Activated CD4-positive, alpha-beta T cell treated with anti-CD3 and anti-CD28 coated beads for 36 hours (primary cell): ENCODE data around the gene COQ8B. TPM values are rescaled to one million over a fixed set of nuclear protein-coding genes. Genes with fewer than 3 reads are reported as not detected.
"Not testable (repeated sequence)": the region's sequence is repeated elsewhere in the genome, so short reads cannot be mapped to it uniquely, and the experiment has no call there.

Source experiments
- ATAC-seq: fragments of 200-7000 bp; cut with Tn5 transposase; one replicate; pipeline ENCODE4 v1.10.0; 2021; ENCODE audit warnings: mild to moderate bottlenecking, moderate library complexity
- CTCF ChIA-PET: fragments of 350-600 bp; sonication (Branson Sonifier 250); formaldehyde crosslinking; loops from one replicate; lab custom pipeline; 2021; ENCODE audit warnings: antibody characterized with exemption; lab: Charles Lee
- POLR2A ChIA-PET: fragments of 350-600 bp; sonication (Branson Sonifier 250); formaldehyde crosslinking; loops from one replicate; lab custom pipeline; 2021; ENCODE audit warnings: antibody characterized with exemption, inconsistent platforms; lab: Charles Lee
- DNase-seq: peaks from one replicate; pipeline ENCODE4 v3.0.0-alpha.2; 2020
- H3K27ac Mint-ChIP-seq: one replicate; pipeline ENCODE4 v1.8.0; 2021; ENCODE audit warnings: mixed read lengths
- H3K27me3 Mint-ChIP-seq: one replicate; pipeline ENCODE4 v1.8.0; 2021; ENCODE audit warnings: mixed read lengths
- H3K36me3 Mint-ChIP-seq: one replicate; pipeline ENCODE4 v1.8.0; 2021; ENCODE audit warnings: low read depth, mixed read lengths
- H3K4me1 Mint-ChIP-seq: one replicate; pipeline ENCODE4 v1.8.0; 2021; ENCODE audit warnings: mixed read lengths
- H3K4me3 Mint-ChIP-seq: one replicate; pipeline ENCODE4 v1.8.0; 2021; ENCODE audit warnings: mild to moderate bottlenecking, moderate library complexity, mixed read lengths
- H3K9me3 Mint-ChIP-seq: one replicate; pipeline ENCODE4 v1.8.0; 2021; ENCODE audit warnings: low read depth, mixed read lengths
- intact Hi-C, 2 experiments: fragments of 100-400 bp; cut with DNase I in 1 of 2; cut with micrococcal nuclease in 1 of 2; formaldehyde crosslinking; loops; one replicate each; pipeline versions ENCODE4 v1.14.2 to v1.15.1; 2022 to 2024; cut with DNase I, micrococcal nuclease
- total RNA-seq, 2 experiments: library from RNA; stranded (reverse); gene quantifications; one replicate each; pipeline ENCODE4 v1.2.3, GENCODE V29; 2021

The COQ8B gene
- total RNA-seq, 2 experiments from 2014 or later = 21.2 to 29.9 TPM

DNA sequence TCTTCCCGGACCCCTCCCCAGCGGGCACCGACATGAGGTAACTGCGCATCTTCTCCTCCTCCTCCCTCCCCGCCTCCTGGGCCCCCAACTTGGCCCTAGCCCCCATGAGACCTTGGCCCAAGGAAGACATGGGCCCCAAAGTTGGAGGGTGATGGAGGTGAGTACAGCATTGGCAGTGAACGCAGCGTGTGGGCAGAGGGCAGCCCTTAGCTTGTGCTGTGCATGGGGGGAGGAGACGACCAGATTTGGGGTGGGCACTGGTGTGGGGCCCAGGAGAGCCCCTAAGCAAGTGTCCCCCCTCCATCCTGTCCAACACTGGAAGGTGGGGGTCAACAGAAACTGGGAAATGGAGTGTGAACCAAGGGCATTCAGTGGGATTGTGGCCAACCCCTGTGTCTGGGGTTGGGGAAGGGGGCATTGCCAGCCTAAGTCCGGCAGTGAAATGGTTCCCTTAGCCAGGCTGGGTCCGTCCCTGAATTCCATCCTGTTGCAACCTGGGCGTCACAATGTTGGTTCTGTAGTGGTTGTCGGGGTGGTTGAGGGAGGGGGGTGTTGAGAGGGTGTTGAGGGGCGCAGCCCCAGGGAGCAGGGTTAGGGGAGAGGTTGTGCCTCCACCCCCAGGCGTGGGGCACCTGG lies 49.8 kb downstream of the COQ8B start:
- no peaks in the 10 kb centered on the region for H3K27me3 Mint-ChIP-seq
- no peak for ATAC-seq
- CTCF ChIA-PET = interaction anchor here (0.7 kb wide), 1 partner anchor 118 kb away, joined by 6 read pairs; no protein-coding TSS in a partner anchor

DNA sequence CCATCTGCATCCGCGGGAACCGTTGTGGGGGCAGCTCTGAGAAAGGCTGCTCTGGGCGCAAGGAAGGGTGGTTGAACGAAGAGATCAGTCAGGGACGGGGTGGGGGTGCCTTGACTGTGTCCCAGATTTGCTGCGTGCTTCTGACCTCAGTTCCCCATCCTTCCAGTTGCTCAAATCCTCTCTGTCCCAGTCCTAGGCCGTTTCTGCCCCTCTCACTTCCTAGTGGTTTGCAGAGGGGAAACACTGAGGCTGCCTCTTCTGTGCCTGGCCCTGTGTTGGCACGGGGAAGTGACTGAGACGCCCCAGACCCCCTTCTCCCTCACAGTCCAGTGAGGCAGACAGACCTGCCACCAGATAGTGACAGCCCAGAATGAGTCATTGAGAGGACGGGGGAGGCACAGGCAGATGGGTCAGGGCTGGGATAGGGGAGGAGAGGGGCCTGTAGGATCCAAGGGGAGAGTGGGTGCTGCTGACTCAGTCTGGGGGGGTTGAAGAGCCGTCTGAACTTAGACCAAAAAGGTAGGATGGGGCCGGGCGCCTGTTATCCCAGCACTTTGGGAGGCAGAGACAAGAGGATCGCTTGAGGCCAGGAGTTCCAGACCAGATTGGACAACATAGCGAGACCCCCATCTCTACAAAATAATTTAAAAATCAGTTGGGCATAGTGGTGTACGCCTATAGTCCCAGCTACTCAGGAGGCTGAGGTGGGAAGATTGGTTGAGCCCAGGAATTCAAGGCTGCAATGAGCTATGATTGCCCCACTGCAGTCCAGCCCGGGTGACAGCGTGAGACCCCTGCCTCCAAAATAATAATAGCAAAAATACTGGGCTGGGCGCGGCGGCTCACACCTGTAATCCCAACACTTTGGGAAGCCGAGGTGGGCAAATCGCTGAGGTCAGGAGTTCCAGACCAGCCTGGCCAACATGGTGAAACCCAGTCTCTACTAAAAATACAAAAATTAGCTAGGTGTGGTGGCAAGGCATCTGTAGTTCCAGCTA lies 52.7 kb downstream of the COQ8B start:
- ChIA-PET POLR2A (interaction anchor here (0.7 to 1.0 kb wide), 2 partner anchors 79 to 86 kb away, joined by 4 read pairs; partner anchors contain the start of genes ACTMAP and SNRPA), CTCF (interaction anchor here (0.5 to 6.4 kb wide), 22 partner anchors 29 to 831 kb away, joined by 3 to 50 read pairs (median 3); partner anchors contain the start of genes ACTMAP and EGLN2)
- H3K4me3 Mint-ChIP-seq = peak overlapping the region; percentile 66
- peak; percentile 20 for ATAC-seq
- peaks cover 13% of the 10 kb centered on the region for H3K36me3 Mint-ChIP-seq
- peaks cover 19% of the 10 kb centered on the region for H3K4me1 Mint-ChIP-seq
- intact Hi-C loops = loop anchor here (1.0 to 10.0 kb wide), 12 partner anchors 26 to 481 kb away; partner anchors contain the start of genes ACTMAP (in 2 of the 2), NUMBL (in 2 of the 2), COQ8B (in 1 of the 2) and ITPKC (in 1 of the 2)
- H3K9me3 Mint-ChIP-seq = peaks cover 2% of the 10 kb centered on the region
- no peaks in the 10 kb centered on the region for H3K27me3 Mint-ChIP-seq
- H3K27ac Mint-ChIP-seq = peak overlapping the region; percentile 77
- peak; percentile 46 for DNase-seq

More for the DNA sequence above, 49.8 kb downstream of the COQ8B start:
- no peak overlapping the region for H3K4me3 Mint-ChIP-seq
- DNase-seq = no peak
- H3K4me1 Mint-ChIP-seq = peaks cover 19% of the 10 kb centered on the region
- peaks cover 4% of the 10 kb centered on the region for H3K9me3 Mint-ChIP-seq
- intact Hi-C loops = loop anchor here in 1 of 2 experiments (10.0 kb wide), 1 partner anchor 478 kb away; no protein-coding TSS in a partner anchor
- no peak overlapping the region for H3K27ac Mint-ChIP-seq
- POLR2A ChIA-PET = no interaction called here
- H3K36me3 Mint-ChIP-seq = peaks cover 32% of the 10 kb centered on the region

DNA sequence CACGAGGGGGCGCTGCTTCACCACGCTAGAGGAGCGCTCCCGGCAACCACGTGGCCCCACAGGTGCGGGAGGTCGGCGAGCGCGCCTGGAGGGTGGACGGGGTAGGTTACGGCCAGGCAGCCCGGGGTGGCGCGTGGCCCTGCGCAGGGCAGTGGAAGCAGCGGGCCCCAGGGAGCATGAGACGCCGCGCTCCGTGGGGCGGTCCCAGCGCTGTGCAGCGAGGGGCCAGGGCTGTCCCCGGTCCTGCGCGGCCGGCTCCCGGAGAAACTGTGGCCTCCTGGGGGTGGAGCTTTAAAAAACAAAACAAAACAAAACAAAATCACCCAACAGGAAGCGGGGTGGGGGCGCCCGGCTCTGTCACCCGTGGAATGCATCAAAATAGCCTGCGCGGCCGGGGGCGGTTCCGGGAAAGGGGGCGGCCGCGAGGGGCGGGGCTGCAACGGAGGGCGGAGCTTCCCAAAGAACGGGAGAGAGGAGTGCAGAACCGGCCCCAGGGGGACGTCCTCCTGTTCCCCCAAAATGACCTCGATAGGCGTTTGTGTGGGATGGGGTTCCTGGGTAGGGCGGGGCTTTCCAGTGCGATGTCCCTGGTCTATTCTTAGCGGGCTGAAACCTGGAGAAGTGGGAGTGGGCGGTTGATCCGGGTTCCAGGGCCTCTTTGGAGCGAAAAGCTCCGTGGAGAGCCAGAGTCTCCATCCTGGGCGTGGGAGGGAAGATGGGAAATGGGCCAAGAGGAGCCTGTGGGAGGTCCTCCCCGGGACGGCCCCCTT lies 53.6 kb downstream of the COQ8B start:
- intact Hi-C loops = loop anchor here (1.0 to 10.0 kb wide), 14 partner anchors 27 to 482 kb away; partner anchors contain the start of genes ACTMAP (in 2 of the 2), NUMBL (in 2 of the 2), COQ8B (in 1 of the 2) and ITPKC (in 1 of the 2)
- CTCF ChIA-PET = interaction anchor here (0.6 to 6.4 kb wide), 19 partner anchors 28 to 566 kb away, joined by 3 to 50 read pairs (median 3); partner anchors contain the start of genes ACTMAP and EGLN2

DNA sequence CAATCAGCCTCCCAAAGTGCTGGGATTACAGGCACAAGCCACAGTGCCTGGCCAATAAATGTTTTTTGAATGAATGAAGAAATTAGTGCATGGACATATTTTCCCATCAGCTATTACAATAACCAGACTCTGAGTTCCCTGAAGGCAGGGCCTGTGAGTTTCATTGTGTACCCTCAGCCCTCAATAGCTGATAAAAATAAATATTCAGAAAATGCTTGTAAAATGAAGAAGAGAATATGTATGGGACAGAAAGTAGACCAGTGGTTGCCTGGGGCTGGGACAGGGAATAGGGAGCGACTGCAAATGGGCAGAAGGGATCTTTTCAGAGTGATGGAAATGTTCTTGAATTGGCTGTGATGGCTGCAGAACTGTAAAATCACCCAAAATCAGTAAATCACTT lies 55.1 kb downstream of the COQ8B start:
- Mint-ChIP-seq H3K27me3 (no peaks in the 10 kb centered on the region), H3K36me3 (no peaks in the 10 kb centered on the region), H3K4me1 (peaks cover 15% of the 10 kb centered on the region), H3K9me3 (no peaks in the 10 kb centered on the region), H3K27ac (no peak overlapping the region), H3K4me3 (no peak overlapping the region)
- CTCF ChIA-PET = interaction anchor here (0.5 to 6.4 kb wide), 8 partner anchors 10 to 412 kb away, joined by 3 to 50 read pairs (median 4); partner anchors contain the start of genes EGLN2 and RAB4B
- ATAC-seq (no peak), DNase-seq (no peak)
- intact Hi-C loops = loop anchor here (1.0 to 10.0 kb wide), 8 partner anchors 29 to 483 kb away; partner anchors contain the start of genes ACTMAP (in 1 of the 2), COQ8B (in 1 of the 2), ITPKC (in 1 of the 2) and NUMBL (in 1 of the 2)
- POLR2A ChIA-PET = no interaction called here

More for the DNA sequence above, 53.6 kb downstream of the COQ8B start:
- Mint-ChIP-seq H3K9me3 (no peaks in the 10 kb centered on the region), H3K36me3 (peaks cover 4% of the 10 kb centered on the region), H3K27ac (peak overlapping the region; percentile 77), H3K4me1 (peaks cover 19% of the 10 kb centered on the region), H3K4me3 (peak overlapping the region; percentile 66), H3K27me3 (no peaks in the 10 kb centered on the region)
- DNase-seq (peak; percentile 96), ATAC-seq (peak; percentile 81)
- POLR2A ChIA-PET = interaction anchor here (0.6 to 1.0 kb wide), 2 partner anchors 85 to 87 kb away, joined by 3 to 4 read pairs; partner anchors contain the start of genes ACTMAP and SNRPA

DNA sequence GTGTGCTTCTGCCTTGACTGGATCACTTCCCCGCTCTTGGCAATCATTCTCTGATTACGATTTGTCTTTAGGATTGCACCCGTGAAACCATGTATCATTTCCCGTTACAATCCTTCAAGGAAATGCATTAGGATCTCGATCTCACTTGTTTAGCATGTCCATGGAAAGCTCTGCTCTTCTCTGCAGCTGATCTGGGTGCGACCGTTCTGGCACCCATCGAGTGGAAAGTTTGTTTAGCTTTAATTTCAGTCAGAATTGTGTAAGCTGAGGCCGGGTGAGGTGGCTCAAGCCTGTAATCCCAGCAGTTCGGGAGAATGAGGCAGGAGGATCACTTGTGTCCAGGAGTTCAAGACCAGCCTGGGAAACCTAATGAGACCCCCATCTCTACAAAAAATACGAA lies 57.1 kb downstream of the COQ8B start:
- H3K4me3 Mint-ChIP-seq = no peak overlapping the region

DNA sequence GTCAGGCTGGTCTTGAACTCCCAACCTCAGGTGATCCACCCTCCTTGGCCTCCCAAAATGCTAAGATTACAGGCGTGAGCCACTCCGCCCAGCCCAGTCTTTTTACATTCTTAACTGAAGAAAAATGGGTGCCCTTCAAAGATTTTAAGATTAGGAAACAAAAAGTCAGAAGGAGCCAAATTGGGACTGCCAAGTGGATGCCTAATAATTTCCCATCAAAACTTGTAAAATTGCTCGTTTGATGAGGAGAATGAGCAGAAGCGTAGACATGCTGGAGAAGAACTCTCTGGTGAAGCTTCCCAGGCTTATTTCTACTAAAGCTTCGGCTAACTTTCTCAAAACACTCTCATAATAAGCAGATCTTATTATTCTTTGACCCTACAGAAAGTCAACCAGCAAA lies 57.6 kb downstream of the COQ8B start:
- no peaks in the 10 kb centered on the region for H3K27me3 Mint-ChIP-seq
- H3K27ac Mint-ChIP-seq = no peak overlapping the region
- H3K9me3 Mint-ChIP-seq = no peaks in the 10 kb centered on the region
- DNase-seq = no peak
- ChIA-PET POLR2A (no interaction called here), CTCF (interaction anchor here (0.6 to 0.7 kb wide), 3 partner anchors 118 to 391 kb away, joined by 3 read pairs; no protein-coding TSS in a partner anchor)
- no peak for ATAC-seq
- intact Hi-C loops = no loop called here
- H3K4me3 Mint-ChIP-seq = no peak overlapping the region
- peaks cover 9% of the 10 kb centered on the region for H3K4me1 Mint-ChIP-seq
- no peaks in the 10 kb centered on the region for H3K36me3 Mint-ChIP-seq

More for the DNA sequence above, 57.1 kb downstream of the COQ8B start:
- Mint-ChIP-seq H3K9me3 (no peaks in the 10 kb centered on the region), H3K4me1 (peaks cover 9% of the 10 kb centered on the region), H3K36me3 (no peaks in the 10 kb centered on the region), H3K27me3 (no peaks in the 10 kb centered on the region), H3K27ac (no peak overlapping the region)
- ChIA-PET POLR2A (no interaction called here), CTCF (interaction anchor here (0.6 to 6.4 kb wide), 5 partner anchors 117 to 304 kb away, joined by 3 to 50 read pairs (median 3); no protein-coding TSS in a partner anchor)
- intact Hi-C loops = no loop called here
- no peak for DNase-seq
- no peak for ATAC-seq

DNA sequence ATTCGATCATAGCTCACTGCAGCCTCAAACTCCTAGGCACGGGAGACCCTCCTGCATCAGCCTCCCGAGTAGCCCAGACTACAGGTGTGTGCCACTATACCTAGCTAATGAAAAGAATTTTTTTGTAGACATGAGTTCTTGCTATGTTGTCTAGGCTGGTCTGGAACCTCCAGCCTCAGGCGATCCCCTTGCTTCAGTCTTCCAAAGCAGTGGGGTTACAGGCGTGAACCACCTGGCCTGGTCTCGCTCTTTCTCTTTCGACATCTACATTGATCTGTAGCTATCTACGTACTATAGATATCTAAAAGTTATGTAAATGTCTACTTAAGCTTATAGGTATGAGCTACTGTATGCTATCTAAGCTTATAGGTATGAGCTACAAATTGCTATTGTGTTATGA lies 58.7 kb downstream of the COQ8B start:
- no peaks in the 10 kb centered on the region for H3K36me3 Mint-ChIP-seq
- ChIA-PET POLR2A (no interaction called here), CTCF (interaction anchor here (0.6 to 1.8 kb wide), 6 partner anchors 12 to 1184 kb away, joined by 3 to 9 read pairs (median 4); no protein-coding TSS in a partner anchor)
- peaks cover under 1% of the 10 kb centered on the region for H3K4me1 Mint-ChIP-seq
- no peak overlapping the region for H3K4me3 Mint-ChIP-seq
- no peak overlapping the region for H3K27ac Mint-ChIP-seq
- no peak for ATAC-seq
- no peaks in the 10 kb centered on the region for H3K9me3 Mint-ChIP-seq
- H3K27me3 Mint-ChIP-seq = no peaks in the 10 kb centered on the region
- intact Hi-C loops = no loop called here
- no peak for DNase-seq

DNA sequence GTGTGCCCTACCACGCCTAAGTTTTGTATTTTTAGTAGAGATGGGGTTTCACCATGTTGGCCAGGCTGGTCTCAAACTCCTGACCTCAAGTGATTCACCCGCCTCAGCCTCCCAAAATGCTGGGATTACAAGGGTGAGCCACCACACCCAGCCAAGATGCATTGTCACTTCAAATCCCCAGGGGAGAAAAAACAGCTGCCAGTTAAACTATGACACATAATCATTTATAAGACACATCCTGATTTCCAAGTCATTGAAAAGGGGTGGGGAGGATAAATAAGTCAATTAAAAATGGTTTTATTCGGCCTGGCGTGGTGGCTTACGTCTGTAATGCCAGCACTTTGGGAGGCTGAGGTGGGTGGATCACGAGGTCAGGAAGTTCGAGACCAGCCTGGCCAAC lies 61.0 kb downstream of the COQ8B start:
- H3K36me3 Mint-ChIP-seq, H3K4me3 Mint-ChIP-seq, intact Hi-C loops, H3K4me1 Mint-ChIP-seq, H3K9me3 Mint-ChIP-seq, ATAC-seq, H3K27me3 Mint-ChIP-seq, DNase-seq, H3K27ac Mint-ChIP-seq, POLR2A ChIA-PET: not testable (repeated sequence)
- CTCF ChIA-PET = interaction anchor here (0.6 kb wide), 1 partner anchor 21 kb away, joined by 3 read pairs; no protein-coding TSS in a partner anchor

DNA sequence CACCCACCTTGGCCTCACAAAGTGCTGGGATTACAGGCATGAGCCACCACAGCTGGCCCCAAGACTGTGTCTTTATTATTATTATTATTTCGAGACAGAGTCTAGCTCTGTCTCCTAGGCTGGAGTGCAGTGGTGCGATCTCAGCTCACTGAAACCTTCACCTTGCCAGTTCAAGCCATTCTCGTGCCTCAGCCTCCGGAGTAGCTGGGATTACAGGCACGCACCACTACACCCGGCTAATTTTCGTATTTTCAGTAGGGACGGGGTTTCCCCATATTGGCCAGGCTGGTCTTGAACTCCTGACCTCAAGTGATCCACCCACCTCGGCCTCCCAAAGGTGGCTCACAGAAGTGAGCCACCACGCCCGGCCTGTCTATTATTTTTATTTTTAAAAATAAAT lies 64.4 kb downstream of the COQ8B start:
- POLR2A ChIA-PET, intact Hi-C loops, H3K4me1 Mint-ChIP-seq, ATAC-seq, H3K27ac Mint-ChIP-seq, DNase-seq, H3K27me3 Mint-ChIP-seq, H3K4me3 Mint-ChIP-seq, H3K9me3 Mint-ChIP-seq, H3K36me3 Mint-ChIP-seq: not testable (repeated sequence)
- CTCF ChIA-PET = interaction anchor here (0.6 to 1.4 kb wide), 2 partner anchors 18 to 19 kb away, joined by 3 to 5 read pairs; no protein-coding TSS in a partner anchor

DNA sequence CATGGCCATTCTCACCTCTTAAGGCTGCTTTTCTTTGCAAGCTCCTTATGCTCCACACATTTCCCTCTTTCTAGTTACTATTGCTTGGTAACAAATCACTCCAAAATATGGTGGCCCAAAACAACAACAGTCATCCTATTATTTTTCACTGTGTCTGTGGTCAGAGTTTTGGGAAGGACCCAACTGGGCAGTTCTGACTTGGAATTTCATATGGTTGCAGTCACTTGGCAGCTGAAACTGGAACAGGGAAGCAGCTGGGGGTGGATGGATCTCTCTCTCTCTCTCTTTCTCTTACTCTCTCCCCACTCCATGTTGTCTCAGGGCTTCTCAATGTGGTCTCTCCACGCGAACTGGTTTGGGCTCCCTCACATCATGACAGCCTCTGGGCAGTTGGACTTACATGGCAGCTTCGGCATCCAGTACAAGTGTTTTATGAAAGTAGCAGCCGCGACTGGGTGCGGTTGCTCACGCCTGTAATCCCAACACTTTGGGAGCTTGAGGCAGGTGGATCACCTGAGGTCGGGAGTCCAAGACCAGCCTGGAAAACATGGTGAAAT lies 65.9 kb downstream of the COQ8B start:
- ChIA-PET POLR2A (no interaction called here), CTCF (interaction anchor here (0.6 to 0.9 kb wide), 2 partner anchors 16 to 186 kb away, joined by 3 to 4 read pairs; no protein-coding TSS in a partner anchor)
- H3K4me3 Mint-ChIP-seq = no peak overlapping the region

More for the DNA sequence above, 65.9 kb downstream of the COQ8B start:
- Mint-ChIP-seq H3K36me3 (no peaks in the 10 kb centered on the region), H3K4me1 (no peaks in the 10 kb centered on the region), H3K27ac (no peak overlapping the region), H3K27me3 (peaks cover 4% of the 10 kb centered on the region), H3K9me3 (no peaks in the 10 kb centered on the region)
- DNase-seq = no peak
- intact Hi-C loops = no loop called here
- no peak for ATAC-seq
